Fibroblast of the aortic adventitia (primary cell): ENCODE results near the gene CTBP2. TPM values are rescaled to one million over a fixed set of nuclear protein-coding genes. Genes with fewer than 3 reads are reported as not detected.
A peak's percentile ranks its signal among the peaks of the same experiment; 100 is the strongest.

Source experiments
- DNase-seq: peaks from one replicate; pipeline ENCODE4 v3.0.0-alpha.2; 2010; ENCODE audit warnings: low read depth
- H3K4me3 ChIP-seq: 2 replicates; pipeline ENCODE4 v1.5.1; 2011; ENCODE audit warnings: low read depth, mild to moderate bottlenecking, control low read depth, low read length, moderate library complexity
- CTCF ChIP-seq: IDR thresholded peaks from 2 replicates; pipeline ENCODE4 v1.5.1; 2011; ENCODE audit warnings: mild to moderate bottlenecking, low read length, control low read depth, inconsistent platforms; ENCODE audit not compliant: insufficient read depth
- total RNA-seq: library from RNA; depleted of rRNA; stranded (reverse); fragments of >200 nt; gene quantifications from 2 replicates; pipeline ENCODE4 v1.2.3, GENCODE V29; 2012; ENCODE audit warnings: low replicate concordance

The CTBP2 gene
- total RNA-seq = 37.9 and 45.4 TPM in 2 replicates

GRCh38 chr10:125159932-125160855, at the start of gene CTBP2:
Gene CTBP2, minus strand, starts transcription at chr10:125160563.
- peak within 1 kb of the TSS; percentile 76 for H3K4me3 ChIP-seq
- no peak for TF ChIP-seq CTCF
- peak; percentile 51 for DNase-seq

GRCh38 chr10:125209591-125210355, 49.4 kb upstream of the CTBP2 start:
- DNase-seq = no peak
- no peak for TF ChIP-seq CTCF
- H3K4me3 ChIP-seq = no peak overlapping the region

GRCh38 chr10:125208854-125209565, 48.6 kb upstream of the CTBP2 start:
- no peak for DNase-seq
- TF ChIP-seq CTCF = no peak
- H3K4me3 ChIP-seq = no peak overlapping the region

GRCh38 chr10:125206623-125207022, 46.3 kb upstream of the CTBP2 start:
- no peak for DNase-seq
- no peak for TF ChIP-seq CTCF
- H3K4me3 ChIP-seq = no peak overlapping the region

GRCh38 chr10:125205431-125205830, 45.1 kb upstream of the CTBP2 start:
- TF ChIP-seq CTCF = no peak
- DNase-seq = no peak

GRCh38 chr10:125204400-125204799, 44.0 kb upstream of the CTBP2 start:
- DNase-seq = no peak
- no peak overlapping the region for H3K4me3 ChIP-seq
- no peak for TF ChIP-seq CTCF

More at GRCh38 chr10:125205431-125205830, 45.1 kb upstream of the CTBP2 start:
- no peak overlapping the region for H3K4me3 ChIP-seq
